ENCODE data around the gene F2RL3.

GRCh38 chr19:16887353-16888265 lies 1.2 kb upstream of the F2RL3 start:
- TF ChIP-seq POLR2A (IDR thresholded peaks at IDR 0.05; ENCODE audit: low read depth), result no peak
- TF ChIP-seq, protein P1, sequence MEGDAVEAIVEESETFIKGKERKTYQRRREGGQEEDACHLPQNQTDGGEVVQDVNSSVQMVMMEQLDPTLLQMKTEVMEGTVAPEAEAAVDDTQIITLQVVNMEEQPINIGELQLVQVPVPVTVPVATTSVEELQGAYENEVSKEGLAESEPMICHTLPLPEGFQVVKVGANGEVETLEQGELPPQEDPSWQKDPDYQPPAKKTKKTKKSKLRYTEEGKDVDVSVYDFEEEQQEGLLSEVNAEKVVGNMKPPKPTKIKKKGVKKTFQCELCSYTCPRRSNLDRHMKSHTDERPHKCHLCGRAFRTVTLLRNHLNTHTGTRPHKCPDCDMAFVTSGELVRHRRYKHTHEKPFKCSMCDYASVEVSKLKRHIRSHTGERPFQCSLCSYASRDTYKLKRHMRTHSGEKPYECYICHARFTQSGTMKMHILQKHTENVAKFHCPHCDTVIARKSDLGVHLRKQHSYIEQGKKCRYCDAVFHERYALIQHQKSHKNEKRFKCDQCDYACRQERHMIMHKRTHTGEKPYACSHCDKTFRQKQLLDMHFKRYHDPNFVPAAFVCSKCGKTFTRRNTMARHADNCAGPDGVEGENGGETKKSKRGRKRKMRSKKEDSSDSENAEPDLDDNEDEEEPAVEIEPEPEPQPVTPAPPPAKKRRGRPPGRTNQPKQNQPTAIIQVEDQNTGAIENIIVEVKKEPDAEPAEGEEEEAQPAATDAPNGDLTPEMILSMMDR (IDR thresholded peaks at IDR 0.05), result no peak

Data from esophagus muscularis mucosa (tissue), 3 donors.